ENCODE results near the gene TTC8.
A peak's percentile ranks its signal among the peaks of the same experiment; 100 is the strongest.
"Not testable (repeated sequence)": the region's sequence is repeated elsewhere in the genome, so short reads cannot be mapped to it uniquely, and the experiment has no call there.

Gene TTC8

DNA sequence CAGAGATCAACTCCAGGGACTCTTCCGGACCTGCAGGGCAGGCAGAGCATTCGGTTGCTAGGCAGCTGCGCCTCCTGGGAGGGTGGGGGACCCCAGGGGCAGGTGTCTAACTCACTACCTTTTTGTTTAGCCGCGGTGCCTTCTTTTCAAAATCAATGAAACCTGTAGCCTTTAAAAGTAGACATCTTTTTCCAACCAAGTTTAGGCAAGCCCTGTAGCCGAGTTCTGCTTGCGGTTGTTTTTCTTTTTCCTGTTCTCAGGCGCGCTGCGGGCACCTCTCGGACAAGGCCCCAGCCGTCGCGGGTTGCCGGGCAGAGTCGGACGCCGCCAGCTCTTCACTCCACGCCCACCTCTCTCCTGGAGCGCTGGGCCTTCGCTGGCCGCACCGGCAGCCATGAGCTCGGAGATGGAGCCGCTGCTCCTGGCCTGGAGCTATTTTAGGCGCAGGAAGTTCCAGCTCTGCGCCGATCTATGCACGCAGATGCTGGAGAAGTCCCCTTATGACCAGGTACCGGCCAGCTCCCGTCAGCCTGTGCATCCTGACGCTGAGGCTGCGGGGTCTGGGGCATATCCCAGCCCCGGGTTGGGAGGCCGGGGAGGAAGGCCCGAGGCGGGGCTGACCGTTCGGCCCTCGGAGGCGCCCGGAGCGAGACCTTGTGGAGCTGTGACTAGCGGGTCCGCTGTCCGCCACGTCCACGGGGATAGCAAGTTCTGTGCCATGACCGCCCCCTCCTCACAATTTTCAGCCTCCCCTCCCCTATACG is at the start of gene TTC8:
Gene TTC8 (plus strand): TSS at position 338 of the 764 bp plus-strand sequence. CDS start 57 bp downstream, at position 395.
- peak; percentile 88 for DNase-seq

- no peak for DNase-seq
These were observed 48.9 kb upstream of the TTC8 start for GRCh38 chr14:88775532-88775931.

- DNase-seq: no peak
These were observed 38.5 kb upstream of the TTC8 start for GRCh38 chr14:88785911-88786310.

- DNase-seq: no peak
These were observed 37.7 kb upstream of the TTC8 start for GRCh38 chr14:88786715-88787114.

DNA sequence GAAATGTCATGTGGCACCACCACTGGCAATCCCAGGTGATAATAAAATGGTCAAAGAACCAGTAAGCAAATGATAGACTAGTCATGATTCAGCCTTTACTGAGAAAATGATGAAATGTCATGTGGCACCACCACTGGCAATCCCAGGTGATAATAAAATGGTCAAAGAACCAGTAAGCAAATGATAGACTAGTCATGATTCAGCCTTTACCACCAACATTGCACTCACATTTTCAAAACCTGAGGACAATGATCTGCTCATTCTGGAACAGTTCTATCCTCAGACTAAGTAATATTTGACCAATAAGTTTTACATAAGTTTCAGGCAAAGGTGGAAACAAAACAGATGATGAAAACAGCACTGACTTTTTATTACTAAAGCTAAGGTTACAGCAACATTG is 34.9 kb upstream of the TTC8 start:
- DNase-seq: not testable (repeated sequence)

DNA sequence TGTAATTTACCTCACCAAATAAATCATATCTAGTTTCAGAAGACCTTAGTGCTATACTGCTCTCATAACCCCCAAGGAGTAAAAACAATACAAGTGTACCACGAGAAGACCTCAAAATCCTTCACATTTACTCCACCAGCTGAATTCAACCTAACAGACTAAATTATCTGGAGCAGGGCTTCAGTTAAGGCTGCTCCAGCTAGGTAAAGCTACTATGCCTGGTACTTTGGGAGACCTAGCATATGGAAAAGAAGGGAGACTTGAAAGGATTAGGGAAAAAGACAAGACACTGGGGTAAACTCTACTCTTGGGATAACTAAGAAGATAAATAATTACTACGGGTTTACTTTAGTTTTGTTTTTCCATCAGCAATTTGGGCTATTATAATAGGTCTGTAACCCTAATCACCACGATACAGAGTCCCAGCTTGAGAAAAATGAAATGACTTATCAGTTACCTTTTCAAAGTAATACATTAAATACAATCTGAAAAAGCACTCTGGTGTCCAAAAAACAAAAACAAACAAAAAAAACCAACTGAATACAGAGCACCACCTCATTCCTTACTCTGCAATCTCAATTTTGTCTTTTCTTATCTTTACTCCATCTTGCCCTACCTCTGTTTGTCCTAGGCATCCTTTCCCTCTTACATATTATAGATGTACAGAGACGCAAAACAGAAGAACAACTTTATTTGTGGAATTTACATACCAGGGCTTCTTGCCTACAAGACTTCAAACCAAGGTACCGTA is 33.8 kb upstream of the TTC8 start:
- DNase-seq: no peak

DNA sequence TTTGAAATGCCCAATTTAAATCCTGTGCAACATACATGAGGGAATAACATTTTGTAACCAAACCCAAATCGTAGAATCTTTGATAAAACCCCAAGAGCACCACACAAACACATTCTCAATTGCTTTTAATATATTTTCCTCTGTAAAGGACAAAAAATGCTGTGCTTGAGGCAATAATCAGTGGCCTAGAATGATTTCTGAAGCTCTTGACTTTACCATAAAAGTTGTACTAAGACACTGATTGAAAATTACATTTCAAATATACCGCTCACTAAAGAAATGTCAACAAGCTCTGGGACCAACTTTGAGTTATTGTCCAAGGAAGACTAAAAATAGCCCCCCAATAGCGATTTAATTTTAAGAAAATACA is 33.2 kb upstream of the TTC8 start:
- DNase-seq: no peak

- DNase-seq: no peak
These were observed 32.6 kb upstream of the TTC8 start for GRCh38 chr14:88791629-88792472.

DNA sequence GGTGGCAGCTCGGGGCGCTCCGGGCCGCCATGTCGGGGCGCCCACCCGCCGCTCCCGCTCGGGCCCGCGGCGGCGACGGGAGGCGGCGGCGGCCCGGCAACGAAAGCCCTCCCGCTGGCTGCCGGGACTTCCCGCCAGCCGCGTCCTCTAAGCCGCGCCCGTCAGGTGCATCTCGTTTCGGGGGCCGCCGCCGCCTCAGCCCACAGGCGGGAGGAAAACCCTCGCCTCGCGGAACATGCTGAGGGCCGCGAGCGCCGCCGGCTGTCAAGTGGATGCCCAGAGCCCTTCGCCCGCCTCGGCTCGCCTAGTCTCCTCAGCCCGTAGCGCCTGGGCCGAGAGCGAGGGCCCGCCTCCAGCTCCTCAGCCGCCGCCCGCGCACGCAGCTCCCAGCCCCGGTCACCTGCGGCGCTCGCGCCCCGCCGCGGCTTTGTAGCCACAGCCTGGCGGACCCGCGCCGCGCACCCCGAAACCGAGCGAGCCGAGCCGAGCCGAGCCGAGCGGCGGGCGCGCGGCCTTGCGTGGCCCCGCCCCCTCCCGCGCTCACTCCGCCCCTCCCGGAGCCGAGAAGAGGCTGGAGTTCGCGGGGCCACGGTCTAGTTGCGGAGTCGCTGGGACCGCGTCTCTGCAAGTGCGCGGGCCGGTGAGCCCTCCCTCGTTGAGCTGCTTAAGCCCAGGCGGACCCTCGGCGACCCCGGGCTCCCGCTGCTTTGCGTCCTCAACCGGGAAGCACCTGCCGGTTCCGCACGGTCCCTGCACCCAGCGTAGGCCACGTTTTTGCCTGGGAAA is 31.8 kb upstream of the TTC8 start, which contains the start of gene EML5:
Gene EML5 (minus strand): TSS at position 481 of the 786 bp plus-strand sequence. CDS start 450 bp downstream, at position 31.
- DNase-seq: peak; percentile 45

DNA sequence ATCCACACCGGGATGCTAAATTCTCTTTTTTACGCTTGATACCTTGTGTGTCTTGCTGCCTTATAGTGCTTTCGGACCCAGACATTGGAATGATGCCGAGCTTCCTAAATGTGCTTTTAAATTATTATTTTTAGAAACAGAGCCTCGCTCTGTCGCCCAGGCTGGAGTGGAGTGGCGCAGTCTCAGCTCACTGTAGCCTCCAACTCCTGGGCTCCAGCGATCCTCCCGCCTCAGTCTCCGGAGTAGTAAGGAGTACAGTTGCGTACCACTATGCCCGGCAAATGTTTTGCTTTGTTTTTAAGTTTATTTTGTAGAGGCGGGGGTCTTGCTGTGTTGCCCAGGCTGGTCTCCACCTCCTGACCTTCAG is 31.2 kb upstream of the TTC8 start:
- DNase-seq: no peak

GRCh38 chr14:88798156-88798555 is 26.3 kb upstream of the TTC8 start:
- no peak for DNase-seq

DNA sequence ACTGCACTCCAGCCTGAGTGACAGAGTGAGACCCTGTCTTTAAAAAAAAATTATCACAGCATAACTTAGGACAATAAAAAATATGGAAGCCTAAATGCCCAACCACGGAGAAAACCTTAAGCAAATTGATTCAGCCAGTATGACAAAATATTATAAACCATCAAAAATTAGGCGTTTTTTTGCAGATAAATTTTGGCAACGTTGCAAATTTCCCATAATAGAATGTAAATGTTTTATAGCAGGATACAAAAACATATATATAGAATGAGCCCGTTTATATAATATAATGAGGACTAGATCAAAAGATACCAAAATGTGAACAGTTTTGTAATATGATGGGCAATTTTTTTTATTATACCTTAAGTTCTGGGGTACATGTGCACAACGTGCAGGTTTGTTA is 24.9 kb upstream of the TTC8 start:
- no peak for DNase-seq

DNA sequence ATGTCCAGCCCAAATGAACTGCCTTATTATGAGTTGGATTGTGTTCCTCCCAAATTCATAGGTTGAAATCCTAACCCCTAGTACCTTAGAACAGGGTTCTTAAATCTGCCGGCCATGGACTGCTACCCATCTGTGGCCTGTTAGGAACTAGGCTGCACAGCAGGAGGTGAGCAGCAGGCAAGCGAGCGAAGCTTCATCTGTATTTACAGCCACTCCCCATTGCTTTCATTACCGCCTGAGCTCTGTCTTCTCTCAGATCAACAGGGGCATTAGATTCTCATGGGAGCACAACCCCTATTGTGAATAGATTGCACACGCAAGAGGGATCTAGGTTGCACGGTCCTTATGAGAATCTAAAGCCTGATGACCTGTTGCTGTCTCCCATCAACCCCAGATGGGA is 21.9 kb upstream of the TTC8 start:
- DNase-seq: no peak

GRCh38 chr14:88804035-88804434 is 20.4 kb upstream of the TTC8 start:
- DNase-seq: no peak

DNA sequence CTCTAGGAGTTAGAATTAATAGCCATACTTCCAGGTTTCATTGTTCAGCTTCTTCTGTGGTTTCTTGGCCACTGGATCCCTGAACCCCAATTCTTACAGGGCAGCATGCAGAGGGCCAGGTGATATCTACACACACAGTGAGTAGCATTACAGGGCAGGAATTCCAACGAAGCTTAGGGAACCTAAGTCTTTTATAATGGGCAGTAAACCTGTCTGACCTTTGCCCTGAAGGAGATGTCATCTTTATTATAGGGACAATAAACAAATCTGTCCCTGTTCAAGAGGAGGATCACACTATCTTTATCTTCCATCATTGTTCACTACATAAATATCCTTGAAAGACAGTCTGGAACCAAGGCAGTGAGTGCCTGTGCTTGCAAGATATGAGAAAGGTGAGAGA is 20.0 kb upstream of the TTC8 start:
- DNase-seq: no peak

- DNase-seq: no peak
These were observed 16.1 kb upstream of the TTC8 start for GRCh38 chr14:88808359-88808758.

DNA sequence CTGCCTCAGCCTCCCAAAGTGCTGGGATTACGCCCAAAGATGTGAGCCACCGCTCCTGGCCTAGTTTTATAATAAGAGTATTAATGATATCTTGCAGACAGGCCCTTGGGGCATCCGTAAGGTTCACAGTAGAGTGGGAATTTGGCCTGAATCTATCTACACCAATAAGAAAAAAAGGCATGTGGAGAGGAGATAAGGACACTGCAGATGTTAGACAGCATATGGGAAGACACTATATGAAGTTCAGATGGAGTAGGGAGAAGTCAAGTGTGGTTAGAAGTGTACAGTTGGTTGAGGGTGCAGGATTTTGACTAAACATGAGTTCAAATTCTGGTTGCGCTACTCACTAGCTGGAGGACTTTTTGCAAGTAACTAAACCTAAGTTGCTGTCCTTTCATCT is 8.5 kb upstream of the TTC8 start:
- DNase-seq: no peak

- no peak for DNase-seq
These were observed 6.4 kb upstream of the TTC8 start for GRCh38 chr14:88818018-88818417.

GRCh38 chr14:88819674-88820073 is 4.8 kb upstream of the TTC8 start:
- DNase-seq: not testable (repeated sequence)

GRCh38 chr14:88821378-88821777 is 3.1 kb upstream of the TTC8 start:
- no peak for DNase-seq

DNA sequence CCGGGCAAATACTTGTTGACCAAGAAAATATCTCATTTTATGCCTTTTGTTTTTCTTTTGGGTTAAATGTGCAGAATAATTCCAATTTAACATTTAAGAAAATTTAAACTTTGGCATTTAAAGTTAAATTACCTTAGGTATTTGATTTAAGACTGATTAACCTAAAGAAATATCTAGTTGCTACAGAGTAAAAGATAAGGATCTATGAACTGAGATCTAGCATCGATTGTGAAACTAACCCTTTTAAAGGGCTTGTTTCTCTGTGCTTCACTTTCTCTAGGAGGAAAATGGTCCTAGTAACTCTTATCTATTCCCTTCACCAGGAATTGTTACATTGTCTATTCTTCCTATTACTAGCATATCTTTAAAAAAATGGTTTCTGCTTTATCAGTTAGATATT is 2.6 kb upstream of the TTC8 start:
- no peak for DNase-seq

GRCh38 chr14:88823968-88824313 is 510 bp upstream of the TTC8 start:
- DNase-seq: no peak

DNA sequence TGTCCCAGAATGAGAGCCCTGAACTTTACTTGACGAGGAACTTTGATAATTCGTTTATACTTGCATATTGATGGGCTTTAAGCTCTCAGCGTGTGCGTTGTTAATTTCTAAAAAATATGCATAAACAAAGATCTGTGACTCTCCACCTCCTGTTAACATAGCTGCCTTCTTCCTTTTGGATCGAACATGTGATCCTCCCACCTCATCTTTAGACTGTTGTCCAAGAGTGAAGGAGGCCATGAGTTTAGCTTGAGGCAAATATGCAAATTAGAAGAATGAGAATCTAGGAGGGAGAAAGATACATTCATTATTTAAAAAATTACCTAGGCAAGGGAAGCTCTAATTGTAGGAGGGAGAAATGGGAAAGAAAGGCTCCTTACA is 617 bp downstream of the TTC8 start:
- DNase-seq: no peak

All from fibroblast of skin of right quadriceps (primary cell).